ENCODE data around the gene TMEM38B. TPM values are rescaled to one million over a fixed set of nuclear protein-coding genes. Genes with fewer than 3 reads are reported as not detected.

Gene TMEM38B
- total RNA-seq, 1 donor from 2014 or later: 9.3 TPM

- Mint-ChIP-seq H3K27ac (ENCODE audit: unreplicated experiment) (no peak overlapping the region), H3K4me1 (ENCODE audit: low read depth, unreplicated experiment) (no peaks in the 10 kb centered on the region), H3K27me3 (ENCODE audit: low read depth, unreplicated experiment) (peaks cover 9% of the 10 kb centered on the region), H3K36me3 (ENCODE audit: low read depth, unreplicated experiment) (no peaks in the 10 kb centered on the region), H3K9me3 (ENCODE audit: unreplicated experiment) (peaks cover 2% of the 10 kb centered on the region), H3K4me3 (ENCODE audit: unreplicated experiment) (no peak overlapping the region)
- TF ChIP-seq CTCF (IDR thresholded peaks at IDR 0.05; ENCODE audit: insufficient read depth, low read depth, low read length): no peak
- TF ChIP-seq EZH2 (IDR thresholded peaks at IDR 0.05; ENCODE audit: insufficient read depth, low read length): no peak
- Histone ChIP-seq H3K4me2 (ENCODE audit: low read length) (no peak overlapping the region), H3K9ac (ENCODE audit: low read length) (no peak overlapping the region), H3K36me3 (ENCODE audit: insufficient read depth, low read length) (no peaks in the 10 kb centered on the region), H3K27ac (ENCODE audit: low read depth, low read length) (no peak overlapping the region), H4K20me1 (ENCODE audit: insufficient read depth, low read length) (no peaks in the 10 kb centered on the region), H3K4me3 (ENCODE audit: insufficient read depth, low read depth, low read length) (no peak overlapping the region), H3K9me3 (ENCODE audit: insufficient read depth, low read depth, low read length) (no peaks in the 10 kb centered on the region), H3K4me1 (ENCODE audit: insufficient read depth, low read length) (no peaks in the 10 kb centered on the region), H2AFZ (ENCODE audit: low read depth, low read length) (no peak overlapping the region), H3K27me3 (ENCODE audit: insufficient read depth, low read length) (peaks cover 3% of the 10 kb centered on the region), H3K79me2 (ENCODE audit: insufficient read depth, low read length) (no peaks in the 10 kb centered on the region)
- FAIRE-seq (no peak), DNase-seq (ENCODE audit: low read depth) (no peak)
Measured at GRCh38 chr9:105686936-105687335, 7.4 kb upstream of the TMEM38B start.

GRCh38 chr9:105690742-105691141 lies 3.6 kb upstream of the TMEM38B start:
- FAIRE-seq (no peak), DNase-seq (ENCODE audit: low read depth) (no peak)
- TF ChIP-seq CTCF (IDR thresholded peaks at IDR 0.05; ENCODE audit: insufficient read depth, low read depth, low read length) (peak; percentile 37), EZH2 (IDR thresholded peaks at IDR 0.05; ENCODE audit: insufficient read depth, low read length) (no peak)
- Mint-ChIP-seq H3K27me3 (ENCODE audit: low read depth, unreplicated experiment) (peaks cover 16% of the 10 kb centered on the region), H3K27ac (ENCODE audit: unreplicated experiment) (no peak overlapping the region), H3K36me3 (ENCODE audit: low read depth, unreplicated experiment) (no peaks in the 10 kb centered on the region), H3K4me3 (ENCODE audit: unreplicated experiment) (no peak overlapping the region), H3K9me3 (ENCODE audit: unreplicated experiment) (peaks cover 2% of the 10 kb centered on the region), H3K4me1 (ENCODE audit: low read depth, unreplicated experiment) (peaks cover 7% of the 10 kb centered on the region)
- H3K27me3 ChIP-seq (ENCODE audit: insufficient read depth, low read length): peaks cover 21% of the 10 kb centered on the region
- no peaks in the 10 kb centered on the region for H3K9me3 ChIP-seq (ENCODE audit: insufficient read depth, low read depth, low read length)
- no peaks in the 10 kb centered on the region for H3K36me3 ChIP-seq (ENCODE audit: insufficient read depth, low read length)
- H2AFZ ChIP-seq (ENCODE audit: low read depth, low read length): no peak overlapping the region
- H3K79me2 ChIP-seq (ENCODE audit: insufficient read depth, low read length): no peaks in the 10 kb centered on the region
- H4K20me1 ChIP-seq (ENCODE audit: insufficient read depth, low read length): no peaks in the 10 kb centered on the region
- H3K9ac ChIP-seq (ENCODE audit: low read length): no peak overlapping the region
- no peak overlapping the region for H3K27ac ChIP-seq (ENCODE audit: low read depth, low read length)
- H3K4me2 ChIP-seq (ENCODE audit: low read length): no peak overlapping the region
- H3K4me3 ChIP-seq (ENCODE audit: insufficient read depth, low read depth, low read length): no peak overlapping the region
- peaks cover 10% of the 10 kb centered on the region for H3K4me1 ChIP-seq (ENCODE audit: insufficient read depth, low read length)

- no peak for FAIRE-seq
- Histone ChIP-seq H3K9me3 (ENCODE audit: insufficient read depth, low read depth, low read length) (no peaks in the 10 kb centered on the region), H2AFZ (ENCODE audit: low read depth, low read length) (peak overlapping the region; percentile 100), H4K20me1 (ENCODE audit: insufficient read depth, low read length) (no peaks in the 10 kb centered on the region), H3K4me3 (ENCODE audit: insufficient read depth, low read depth, low read length) (peak overlapping the region; percentile 78), H3K36me3 (ENCODE audit: insufficient read depth, low read length) (no peaks in the 10 kb centered on the region), H3K27me3 (ENCODE audit: insufficient read depth, low read length) (peaks cover 21% of the 10 kb centered on the region), H3K4me2 (ENCODE audit: low read length) (peak overlapping the region; percentile 100), H3K79me2 (ENCODE audit: insufficient read depth, low read length) (no peaks in the 10 kb centered on the region), H3K27ac (ENCODE audit: low read depth, low read length) (no peak overlapping the region), H3K4me1 (ENCODE audit: insufficient read depth, low read length) (peaks cover 10% of the 10 kb centered on the region), H3K9ac (ENCODE audit: low read length) (peak overlapping the region; percentile 80)
- no peak overlapping the region for H3K27ac Mint-ChIP-seq (ENCODE audit: unreplicated experiment)
- H3K4me1 Mint-ChIP-seq (ENCODE audit: low read depth, unreplicated experiment): peaks cover 11% of the 10 kb centered on the region
- H3K27me3 Mint-ChIP-seq (ENCODE audit: low read depth, unreplicated experiment): peaks cover 9% of the 10 kb centered on the region
- peaks cover 2% of the 10 kb centered on the region for H3K9me3 Mint-ChIP-seq (ENCODE audit: unreplicated experiment)
- DNase-seq (ENCODE audit: low read depth): no peak
- TF ChIP-seq CTCF (IDR thresholded peaks at IDR 0.05; ENCODE audit: insufficient read depth, low read depth, low read length) (no peak), EZH2 (IDR thresholded peaks at IDR 0.05; ENCODE audit: insufficient read depth, low read length) (no peak)
- H3K36me3 Mint-ChIP-seq (ENCODE audit: low read depth, unreplicated experiment): no peaks in the 10 kb centered on the region
- H3K4me3 Mint-ChIP-seq (ENCODE audit: unreplicated experiment): peak overlapping the region; percentile 88
Measured at GRCh38 chr9:105693435-105694189, 729 bp upstream of the TMEM38B start.
